Measurements from ENCODE around the gene NMB. TPM values are rescaled to one million over a fixed set of nuclear protein-coding genes. Genes with fewer than 3 reads are reported as not detected.

Gene NMB
- total and polyA plus RNA-seq, 2 of the 13 experiments (the other 11 are each of a cell fraction or from before 2014, with no cell fraction given): 10.4 to 25.4 TPM

GRCh38 chr15:84654689-84655453 is 3.1 kb downstream of the NMB start (continued):
- TF ChIP-seq ZMYM3 (CRISPR knock-in tag; IDR thresholded peaks at IDR 0.05) (no peak), SKI (IDR thresholded peaks at IDR 0.05; ENCODE audit: partially characterized antibody) (no peak), MNT (IDR thresholded peaks at IDR 0.05) (no peak), RELA (CRISPR knock-in tag; IDR thresholded peaks at IDR 0.05) (no peak), ZNF503 (CRISPR knock-in tag; IDR thresholded peaks at IDR 0.05) (no peak), HNRNPL (IDR thresholded peaks at IDR 0.05; ENCODE audit: low read depth, low read length) (peak; percentile 98), ZNF703 (CRISPR knock-in tag; IDR thresholded peaks at IDR 0.05; ENCODE audit: borderline replicate concordance) (no peak)
- TF ChIP-seq, protein P1, sequence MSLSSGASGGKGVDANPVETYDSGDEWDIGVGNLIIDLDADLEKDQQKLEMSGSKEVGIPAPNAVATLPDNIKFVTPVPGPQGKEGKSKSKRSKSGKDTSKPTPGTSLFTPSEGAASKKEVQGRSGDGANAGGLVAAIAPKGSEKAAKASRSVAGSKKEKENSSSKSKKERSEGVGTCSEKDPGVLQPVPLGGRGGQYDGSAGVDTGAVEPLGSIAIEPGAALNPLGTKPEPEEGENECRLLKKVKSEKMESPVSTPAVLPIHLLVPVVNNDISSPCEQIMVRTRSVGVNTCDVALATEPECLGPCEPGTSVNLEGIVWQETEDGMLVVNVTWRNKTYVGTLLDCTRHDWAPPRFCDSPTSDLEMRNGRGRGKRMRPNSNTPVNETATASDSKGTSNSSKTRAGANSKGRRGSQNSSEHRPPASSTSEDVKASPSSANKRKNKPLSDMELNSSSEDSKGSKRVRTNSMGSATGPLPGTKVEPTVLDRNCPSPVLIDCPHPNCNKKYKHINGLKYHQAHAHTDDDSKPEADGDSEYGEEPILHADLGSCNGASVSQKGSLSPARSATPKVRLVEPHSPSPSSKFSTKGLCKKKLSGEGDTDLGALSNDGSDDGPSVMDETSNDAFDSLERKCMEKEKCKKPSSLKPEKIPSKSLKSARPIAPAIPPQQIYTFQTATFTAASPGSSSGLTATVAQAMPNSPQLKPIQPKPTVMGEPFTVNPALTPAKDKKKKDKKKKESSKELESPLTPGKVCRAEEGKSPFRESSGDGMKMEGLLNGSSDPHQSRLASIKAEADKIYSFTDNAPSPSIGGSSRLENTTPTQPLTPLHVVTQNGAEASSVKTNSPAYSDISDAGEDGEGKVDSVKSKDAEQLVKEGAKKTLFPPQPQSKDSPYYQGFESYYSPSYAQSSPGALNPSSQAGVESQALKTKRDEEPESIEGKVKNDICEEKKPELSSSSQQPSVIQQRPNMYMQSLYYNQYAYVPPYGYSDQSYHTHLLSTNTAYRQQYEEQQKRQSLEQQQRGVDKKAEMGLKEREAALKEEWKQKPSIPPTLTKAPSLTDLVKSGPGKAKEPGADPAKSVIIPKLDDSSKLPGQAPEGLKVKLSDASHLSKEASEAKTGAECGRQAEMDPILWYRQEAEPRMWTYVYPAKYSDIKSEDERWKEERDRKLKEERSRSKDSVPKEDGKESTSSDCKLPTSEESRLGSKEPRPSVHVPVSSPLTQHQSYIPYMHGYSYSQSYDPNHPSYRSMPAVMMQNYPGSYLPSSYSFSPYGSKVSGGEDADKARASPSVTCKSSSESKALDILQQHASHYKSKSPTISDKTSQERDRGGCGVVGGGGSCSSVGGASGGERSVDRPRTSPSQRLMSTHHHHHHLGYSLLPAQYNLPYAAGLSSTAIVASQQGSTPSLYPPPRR (CRISPR knock-in tag; IDR thresholded peaks at IDR 0.05; ENCODE audit: borderline replicate concordance): no peak
- TF ChIP-seq, protein P2, sequence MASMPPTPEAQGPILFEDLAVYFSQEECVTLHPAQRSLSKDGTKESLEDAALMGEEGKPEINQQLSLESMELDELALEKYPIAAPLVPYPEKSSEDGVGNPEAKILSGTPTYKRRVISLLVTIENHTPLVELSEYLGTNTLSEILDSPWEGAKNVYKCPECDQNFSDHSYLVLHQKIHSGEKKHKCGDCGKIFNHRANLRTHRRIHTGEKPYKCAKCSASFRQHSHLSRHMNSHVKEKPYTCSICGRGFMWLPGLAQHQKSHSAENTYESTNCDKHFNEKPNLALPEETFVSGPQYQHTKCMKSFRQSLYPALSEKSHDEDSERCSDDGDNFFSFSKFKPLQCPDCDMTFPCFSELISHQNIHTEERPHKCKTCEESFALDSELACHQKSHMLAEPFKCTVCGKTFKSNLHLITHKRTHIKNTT (CRISPR knock-in tag; IDR thresholded peaks at IDR 0.05): no peak
- TF ChIP-seq, protein P3, sequence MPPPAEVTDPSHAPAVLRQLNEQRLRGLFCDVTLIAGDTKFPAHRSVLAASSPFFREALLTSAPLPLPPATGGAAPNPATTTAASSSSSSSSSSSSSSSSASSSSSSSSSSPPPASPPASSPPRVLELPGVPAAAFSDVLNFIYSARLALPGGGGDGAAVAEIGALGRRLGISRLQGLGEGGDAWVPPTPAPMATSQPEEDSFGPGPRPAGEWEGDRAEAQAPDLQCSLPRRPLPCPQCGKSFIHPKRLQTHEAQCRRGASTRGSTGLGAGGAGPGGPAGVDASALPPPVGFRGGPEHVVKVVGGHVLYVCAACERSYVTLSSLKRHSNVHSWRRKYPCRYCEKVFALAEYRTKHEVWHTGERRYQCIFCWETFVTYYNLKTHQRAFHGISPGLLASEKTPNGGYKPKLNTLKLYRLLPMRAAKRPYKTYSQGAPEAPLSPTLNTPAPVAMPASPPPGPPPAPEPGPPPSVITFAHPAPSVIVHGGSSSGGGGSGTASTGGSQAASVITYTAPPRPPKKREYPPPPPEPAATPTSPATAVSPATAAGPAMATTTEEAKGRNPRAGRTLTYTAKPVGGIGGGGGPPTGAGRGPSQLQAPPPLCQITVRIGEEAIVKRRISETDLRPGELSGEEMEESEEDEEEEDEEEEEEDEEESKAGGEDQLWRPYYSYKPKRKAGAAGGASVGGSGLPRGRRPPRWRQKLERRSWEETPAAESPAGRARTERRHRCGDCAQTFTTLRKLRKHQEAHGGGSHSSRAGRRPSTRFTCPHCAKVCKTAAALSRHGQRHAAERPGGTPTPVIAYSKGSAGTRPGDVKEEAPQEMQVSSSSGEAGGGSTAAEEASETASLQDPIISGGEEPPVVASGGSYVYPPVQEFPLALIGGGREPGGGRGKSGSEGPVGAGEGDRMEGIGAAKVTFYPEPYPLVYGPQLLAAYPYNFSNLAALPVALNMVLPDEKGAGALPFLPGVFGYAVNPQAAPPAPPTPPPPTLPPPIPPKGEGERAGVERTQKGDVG (CRISPR knock-in tag; IDR thresholded peaks at IDR 0.05; ENCODE audit: borderline replicate concordance): 0 out of 2 replicates have a peak, but pooled peaks have one; percentile 9
